DOHH2 (cell line): ENCODE results near the gene RBM20.

Experiments
- H3F3A ChIP-seq: fragments of 200-600 bp; sonication (generic), shearing (Covaris generic); 2 replicates; pipeline ENCODE4 v1.6.0; 2016; ENCODE audit warnings: antibody characterized with exemption, mild to moderate bottlenecking; ENCODE audit not compliant: control insufficient read depth, insufficient read depth
- H3K27ac ChIP-seq: fragments of 200-600 bp; sonication (generic); 2 replicates; pipeline ENCODE4 v1.5.1; 2014; ENCODE audit warnings: low read depth, mild to moderate bottlenecking, low read length, moderate library complexity
- H3K27me3 ChIP-seq: fragments of 200-600 bp; sonication (generic); 2 replicates; pipeline ENCODE4 v1.6.1; 2014; ENCODE audit warnings: mild to moderate bottlenecking, low read length, mixed read lengths; ENCODE audit not compliant: control insufficient read depth
- H3K36me3 ChIP-seq: fragments of 200-600 bp; sonication (generic); 2 replicates; pipeline ENCODE4 v1.6.1; 2014; ENCODE audit warnings: mild to moderate bottlenecking, low read length, moderate library complexity, mixed read lengths; ENCODE audit not compliant: control insufficient read depth
- H3K4me1 ChIP-seq: fragments of 200-600 bp; sonication (generic); 2 replicates; pipeline ENCODE4 v1.6.1; 2014; ENCODE audit warnings: mild to moderate bottlenecking, low read length, mixed read lengths; ENCODE audit not compliant: control insufficient read depth
- H3K4me2 ChIP-seq: fragments of 200-600 bp; sonication (generic); 2 replicates; pipeline ENCODE4 v1.6.0; 2014; ENCODE audit warnings: mild to moderate bottlenecking, low read length, moderate library complexity
- H3K4me3 ChIP-seq: fragments of 200-600 bp; sonication (generic); 2 replicates; pipeline ENCODE4 v1.5.1; 2014; ENCODE audit warnings: mild to moderate bottlenecking, low read length, mixed read lengths
- H3K79me2 ChIP-seq: fragments of 200-600 bp; sonication (generic); 2 replicates; pipeline ENCODE4 v1.6.1; 2014; ENCODE audit warnings: mild to moderate bottlenecking, low read length, mixed read lengths; ENCODE audit not compliant: control insufficient read depth
- H3K9me2 ChIP-seq: fragments of 200-600 bp; sonication (generic); replicated peaks from 2 replicates; pipeline ENCODE4 v1.6.1; 2014; ENCODE audit warnings: mild to moderate bottlenecking, low read length, mixed read lengths; ENCODE audit not compliant: control insufficient read depth
- H3K9me3 ChIP-seq: fragments of 200-600 bp; sonication (generic); 2 replicates; pipeline ENCODE4 v1.6.1; 2014; ENCODE audit warnings: antibody characterized with exemption, low read length, mixed read lengths; ENCODE audit not compliant: control insufficient read depth, insufficient read depth
- H4K20me1 ChIP-seq: fragments of 200-600 bp; sonication (generic); 2 replicates; pipeline ENCODE4 v1.6.0; 2014; ENCODE audit warnings: low read depth, mild to moderate bottlenecking, antibody characterized with exemption, low read length, moderate library complexity; ENCODE audit not compliant: control insufficient read depth, insufficient read depth
- EZH2phosphoT487 ChIP-seq: fragments of 200-600 bp; sonication (generic); IDR thresholded peaks from 2 replicates; pipeline ENCODE4 v1.6.1; 2017; ENCODE audit warnings: borderline replicate concordance, mild to moderate bottlenecking, antibody characterized with exemption, low read length, moderate library complexity, mixed read lengths
- TF ChIP-seq, protein P1 (sequence below): fragments of 200-600 bp; sonication (generic); IDR thresholded peaks from one replicate; pipeline ENCODE4 v1.5.1; 2014; ENCODE audit warnings: antibody characterized with exemption, mild to moderate bottlenecking, low read depth, low read length; ENCODE audit not compliant: poor library complexity, severe bottlenecking

Gene RBM20

DNA sequence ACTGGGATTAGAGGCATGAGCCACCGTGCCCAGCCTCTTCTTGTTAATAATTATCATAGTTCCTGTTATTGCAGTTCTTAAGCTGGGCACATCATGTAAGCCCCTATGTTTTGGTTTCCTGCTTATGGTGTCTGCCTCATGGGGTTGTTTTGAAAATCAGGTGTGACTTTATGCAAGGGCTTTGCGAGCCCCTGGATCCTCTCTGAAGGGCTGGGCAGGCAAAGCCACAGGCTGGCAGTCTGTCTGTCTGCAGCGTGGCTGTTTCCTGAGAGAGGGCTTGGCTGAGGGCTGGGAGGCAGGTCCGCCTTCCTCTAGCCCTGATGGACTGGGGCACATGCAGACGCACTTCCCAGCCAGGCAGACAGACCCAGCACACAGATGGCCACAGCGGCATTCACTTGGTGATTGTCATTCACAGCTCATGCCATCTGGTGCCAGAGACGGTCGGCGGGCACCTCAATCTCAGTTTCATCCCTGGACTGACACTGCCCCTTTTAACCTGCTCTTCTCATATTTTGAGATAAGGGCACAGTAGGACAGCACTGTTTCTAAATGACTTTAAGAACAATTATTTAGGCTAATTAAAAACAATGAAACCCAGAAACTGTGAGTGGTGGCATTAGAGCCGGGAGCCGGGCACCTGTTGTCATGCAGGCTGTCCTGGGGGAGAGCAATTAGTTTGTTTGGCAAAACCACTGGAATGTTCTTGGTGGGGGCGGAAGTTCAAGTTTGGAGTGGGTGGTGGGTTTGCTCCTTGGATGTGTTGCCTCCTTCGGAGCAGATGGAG, 35.5 kb downstream of the RBM20 start:
- Histone ChIP-seq H4K20me1 (no peaks in the 10 kb centered on the region), H3F3A (no peaks in the 10 kb centered on the region), H3K27ac (no peak overlapping the region), H3K79me2 (no peaks in the 10 kb centered on the region), H3K9me3 (no peaks in the 10 kb centered on the region), H3K4me3 (no peak overlapping the region), H3K9me2 (no peaks in the 10 kb centered on the region), H3K4me2 (no peak overlapping the region), H3K4me1 (peaks cover 38% of the 10 kb centered on the region), H3K27me3 (no peaks in the 10 kb centered on the region), H3K36me3 (no peaks in the 10 kb centered on the region)
- TF ChIP-seq EZH2phosphoT487, result no peak

DNA sequence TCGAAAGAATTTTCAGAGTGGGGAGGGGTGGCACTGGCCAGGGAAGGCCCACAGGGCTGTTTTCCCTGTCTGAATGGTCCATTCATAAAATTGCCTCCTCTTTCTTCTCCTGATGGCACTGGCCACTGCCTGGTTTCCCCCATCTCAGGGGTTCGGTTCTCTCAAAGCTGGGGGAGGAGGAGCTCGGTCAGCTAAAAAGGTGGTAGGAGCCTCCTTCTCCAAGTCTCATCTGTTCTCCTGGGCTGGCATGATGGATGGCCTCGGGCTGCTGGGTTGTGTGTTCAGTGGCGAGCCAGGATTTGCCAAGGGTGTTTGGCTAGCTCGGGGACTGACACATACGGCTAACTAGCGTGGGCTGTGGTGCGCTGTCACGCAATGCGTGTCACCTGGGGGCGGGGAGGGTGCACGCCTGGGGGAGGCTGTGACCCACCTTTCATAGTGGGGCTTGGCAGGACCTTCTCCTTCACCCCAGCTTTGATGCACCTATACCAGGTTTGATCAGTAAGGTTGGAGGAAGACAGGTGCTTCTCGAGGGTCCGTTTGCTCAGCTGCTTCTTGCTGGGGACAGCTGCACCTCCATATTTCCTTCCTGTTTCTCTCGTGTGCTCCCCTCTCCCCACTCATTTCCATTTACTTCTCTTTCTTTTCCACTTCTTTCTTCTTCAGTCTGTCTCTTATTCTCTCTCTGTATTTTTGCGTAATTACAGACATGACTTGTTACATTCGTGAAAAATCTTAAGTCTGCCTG, 36.3 kb downstream of the RBM20 start:
- H3K4me2 ChIP-seq, result peak overlapping the region; percentile 49
- peak overlapping the region; percentile 32 for H3K4me3 ChIP-seq
- no peaks in the 10 kb centered on the region for H3K27me3 ChIP-seq
- H3K4me1 ChIP-seq, result peaks cover 38% of the 10 kb centered on the region
- H3K9me2 ChIP-seq, result no peaks in the 10 kb centered on the region
- H3K27ac ChIP-seq, result no peak overlapping the region
- no peaks in the 10 kb centered on the region for H4K20me1 ChIP-seq
- no peaks in the 10 kb centered on the region for H3F3A ChIP-seq
- no peaks in the 10 kb centered on the region for H3K36me3 ChIP-seq
- H3K79me2 ChIP-seq, result no peaks in the 10 kb centered on the region
- TF ChIP-seq EZH2phosphoT487, result no peak
- TF ChIP-seq, protein P1, sequence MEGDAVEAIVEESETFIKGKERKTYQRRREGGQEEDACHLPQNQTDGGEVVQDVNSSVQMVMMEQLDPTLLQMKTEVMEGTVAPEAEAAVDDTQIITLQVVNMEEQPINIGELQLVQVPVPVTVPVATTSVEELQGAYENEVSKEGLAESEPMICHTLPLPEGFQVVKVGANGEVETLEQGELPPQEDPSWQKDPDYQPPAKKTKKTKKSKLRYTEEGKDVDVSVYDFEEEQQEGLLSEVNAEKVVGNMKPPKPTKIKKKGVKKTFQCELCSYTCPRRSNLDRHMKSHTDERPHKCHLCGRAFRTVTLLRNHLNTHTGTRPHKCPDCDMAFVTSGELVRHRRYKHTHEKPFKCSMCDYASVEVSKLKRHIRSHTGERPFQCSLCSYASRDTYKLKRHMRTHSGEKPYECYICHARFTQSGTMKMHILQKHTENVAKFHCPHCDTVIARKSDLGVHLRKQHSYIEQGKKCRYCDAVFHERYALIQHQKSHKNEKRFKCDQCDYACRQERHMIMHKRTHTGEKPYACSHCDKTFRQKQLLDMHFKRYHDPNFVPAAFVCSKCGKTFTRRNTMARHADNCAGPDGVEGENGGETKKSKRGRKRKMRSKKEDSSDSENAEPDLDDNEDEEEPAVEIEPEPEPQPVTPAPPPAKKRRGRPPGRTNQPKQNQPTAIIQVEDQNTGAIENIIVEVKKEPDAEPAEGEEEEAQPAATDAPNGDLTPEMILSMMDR, result no peak
- no peaks in the 10 kb centered on the region for H3K9me3 ChIP-seq

DNA sequence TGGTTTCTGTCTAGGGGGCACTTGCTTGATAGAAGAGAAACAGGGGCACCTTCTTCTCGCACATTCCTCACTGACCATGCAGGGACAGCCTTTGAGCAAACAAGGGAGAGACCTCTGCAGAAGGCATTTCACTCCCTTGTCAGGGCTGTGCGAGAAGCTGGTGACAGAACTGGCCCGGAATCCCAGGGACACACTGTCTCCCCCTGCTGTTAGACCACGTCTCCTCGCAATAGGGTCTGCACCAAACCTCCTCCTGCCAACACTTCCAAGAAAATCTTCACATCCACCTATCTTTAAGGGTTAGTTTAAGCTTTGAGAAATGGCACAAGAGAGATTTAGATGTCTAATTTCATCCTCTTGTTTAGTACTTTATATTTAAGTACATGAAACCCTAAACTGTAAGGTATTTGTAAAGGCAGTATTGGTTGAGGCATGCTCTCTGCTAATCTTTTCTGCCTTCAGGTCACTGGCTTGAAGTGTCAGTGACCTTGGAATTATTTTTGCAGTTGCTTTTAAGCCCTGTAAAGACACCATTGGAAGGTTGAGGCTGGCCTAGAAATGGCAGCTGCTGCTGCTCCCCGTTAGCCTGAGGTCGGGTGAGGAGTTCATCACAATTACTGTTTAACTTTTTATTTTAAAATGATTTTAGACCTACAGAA, 37.0 kb downstream of the RBM20 start:
- no peaks in the 10 kb centered on the region for H3K79me2 ChIP-seq
- no peaks in the 10 kb centered on the region for H3K9me2 ChIP-seq
- TF ChIP-seq EZH2phosphoT487, result no peak
- TF ChIP-seq, protein P1, result peak; percentile 69
- no peaks in the 10 kb centered on the region for H3K36me3 ChIP-seq
- H3K4me1 ChIP-seq, result peaks cover 38% of the 10 kb centered on the region
- H3K27ac ChIP-seq, result no peak overlapping the region
- no peaks in the 10 kb centered on the region for H3K9me3 ChIP-seq
- H4K20me1 ChIP-seq, result no peaks in the 10 kb centered on the region
- peak overlapping the region; percentile 32 for H3K4me3 ChIP-seq
- H3K4me2 ChIP-seq, result peak overlapping the region; percentile 49
- H3F3A ChIP-seq, result no peaks in the 10 kb centered on the region
- no peaks in the 10 kb centered on the region for H3K27me3 ChIP-seq

DNA sequence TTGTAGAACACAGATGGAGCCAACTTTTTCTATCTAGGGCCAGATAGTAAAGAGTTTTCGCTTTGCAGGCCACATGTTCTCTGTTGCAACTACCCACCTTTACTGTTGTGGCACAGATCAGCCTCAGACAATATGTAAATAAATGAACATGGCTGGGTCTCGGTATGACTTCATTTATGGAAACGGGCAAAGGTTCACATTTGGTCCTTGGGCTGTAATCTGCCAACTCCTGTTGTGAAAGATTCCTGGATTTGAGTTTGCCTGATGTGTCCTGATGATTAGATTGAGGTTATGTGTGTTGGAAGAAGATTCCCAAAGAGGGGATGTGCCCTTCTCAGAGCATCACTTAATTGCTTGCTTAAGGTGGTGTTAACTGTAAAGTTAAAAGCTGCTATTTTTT, 38.2 kb downstream of the RBM20 start:
- H3K9me3 ChIP-seq, result no peaks in the 10 kb centered on the region
- H3K4me3 ChIP-seq, result no peak overlapping the region
- no peaks in the 10 kb centered on the region for H3K27me3 ChIP-seq
- H3K4me1 ChIP-seq, result peaks cover 38% of the 10 kb centered on the region
- no peaks in the 10 kb centered on the region for H3K9me2 ChIP-seq
- no peaks in the 10 kb centered on the region for H3K79me2 ChIP-seq
- no peaks in the 10 kb centered on the region for H4K20me1 ChIP-seq
- H3K36me3 ChIP-seq, result no peaks in the 10 kb centered on the region
- TF ChIP-seq, protein P1, result no peak
- H3K27ac ChIP-seq, result no peak overlapping the region
- H3K4me2 ChIP-seq, result peak overlapping the region; percentile 32
- H3F3A ChIP-seq, result no peaks in the 10 kb centered on the region
